Heart left ventricle (tissue), 13 donors: Measurements from ENCODE around the gene TOX2.

Experiments used
- CTCF ChIP-seq, 12 donors: fragments of 200-600 bp; sonication (generic) in 4 of 12; IDR thresholded peaks; one replicate each; pipeline versions ENCODE4 v1.5.0 to v1.8.0; 2018 to 2022; ENCODE audit warnings: antibody characterized with exemption in 12 of 12, mild to moderate bottlenecking in 5 of 12
- POLR2A ChIP-seq, 2 donors: fragments of 450-650 bp; IDR thresholded peaks; one replicate each; pipeline ENCODE4 v1.6.1; 2017; ENCODE audit warnings: antibody characterized with exemption in 2 of 2, mild to moderate bottlenecking in 2 of 2, moderate library complexity in 2 of 2
- donor health status: ischemic (EF 13 %, LVEDD 7.1; RV severe dilation, severe dysfunction).
- donor health status: DM: no; HTN: yes; CAD: no.
- donor health status: DM: no; HTN: no; CAD: no.
- donor health status: ischemic (EF 25% LVEDD 6.9; RV normal size, moderate dysfunction).
- donor health status: ischemic (EF 25% LVEDD 5.7; RV mildly dilated, moderate dysfunction).
- donor health status: ischemic (EF 35%, LVEDD 5.7; RV mildly dilated, moderate dysfunction).
- donor health status: nonischemic (EF 11% LVEDD 7.7; RV severe dilation, severe dysfunction).
- donor health status: DM: yes; HTN: yes; CAD: no.
- donor health status: PGD.
- donor health status: ischemic (EF 29% LVEDD 5.4; RV normal size, mild dysfunction).
- donor health status: nonischemic (EF 23%, LVEDD 6.1; RV moderate dilation, normal function).

DNA sequence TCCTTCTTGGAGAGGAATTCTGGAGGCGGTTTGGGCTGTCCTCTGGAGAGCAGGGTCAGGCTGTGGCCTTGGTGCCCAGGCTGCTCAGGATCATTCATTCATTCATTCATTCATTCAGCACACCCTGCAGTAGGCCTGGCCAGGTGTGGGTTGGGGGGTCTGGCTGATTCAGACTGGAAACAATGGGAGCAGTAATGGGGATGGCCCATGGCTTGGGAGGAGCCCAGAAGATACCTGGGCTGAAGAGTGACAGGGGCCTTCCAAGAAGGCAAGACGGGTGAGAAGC, 31.5 kb downstream of the TOX2 start:
- TF ChIP-seq CTCF (IDR thresholded peaks at IDR 0.05) (no peak), POLR2A (IDR thresholded peaks at IDR 0.05) (no peak)
